Lung (tissue), 12 donors: ENCODE measurements around the gene SNX20. TPM values are rescaled to one million over a fixed set of nuclear protein-coding genes. Genes with fewer than 3 reads are reported as not detected.

Experiments
- ATAC-seq: fragments of 200-7000 bp; cut with Tn5 transposase; one replicate; pipeline ENCODE4 v1.9.1; 2020; ENCODE audit warnings: moderate number of reproducible peaks; ENCODE audit not compliant: insufficient read depth, low FRiP score
- DNase-seq, 3 donors: peaks; one replicate each; pipeline ENCODE4 v3.0.0-alpha.2; 2013 to 2017
- H3K27ac ChIP-seq, 2 donors: one replicate each; pipeline ENCODE4 v1.5.1; 2013; ENCODE audit warnings: mild to moderate bottlenecking in 2 of 2, moderate library complexity in 2 of 2, control low read depth in 1 of 2, inconsistent platforms in 1 of 2, low read depth in 1 of 2, low read length in 1 of 2
- H3K27me3 ChIP-seq, 3 donors: one replicate each; pipeline ENCODE4 v1.5.1; 2013; ENCODE audit warnings: low read length in 2 of 3; ENCODE audit not compliant: control insufficient read depth in 3 of 3, insufficient read depth in 3 of 3
- H3K36me3 ChIP-seq, 4 donors: one replicate each; pipeline ENCODE4 v1.5.1; 2013; ENCODE audit warnings: low read length in 4 of 4, mild to moderate bottlenecking in 1 of 4, moderate library complexity in 1 of 4; ENCODE audit not compliant: control insufficient read depth in 4 of 4, insufficient read depth in 4 of 4
- H3K4me1 ChIP-seq, 5 donors: one replicate each; pipeline ENCODE4 v1.5.1; 2013; ENCODE audit warnings: low read length in 5 of 5, mild to moderate bottlenecking in 2 of 5, moderate library complexity in 1 of 5; ENCODE audit not compliant: control insufficient read depth in 5 of 5, insufficient read depth in 5 of 5
- H3K4me3 ChIP-seq: one replicate; pipeline ENCODE4 v1.5.1; 2013; ENCODE audit warnings: mild to moderate bottlenecking, control low read depth, moderate library complexity
- H3K9ac ChIP-seq, 2 donors: one replicate each; pipeline ENCODE4 v1.5.1; 2013; ENCODE audit warnings: low read length in 2 of 2, control low read depth in 1 of 2; ENCODE audit not compliant: insufficient read depth in 1 of 2
- H3K9me3 ChIP-seq, 4 donors: one replicate each; pipeline ENCODE4 v1.5.1; 2013; ENCODE audit warnings: low read length in 3 of 4, mild to moderate bottlenecking in 1 of 4, moderate library complexity in 1 of 4; ENCODE audit not compliant: control insufficient read depth in 4 of 4, insufficient read depth in 3 of 4
- CTCF ChIP-seq: IDR thresholded peaks from 2 replicates; pipeline ENCODE4 v1.5.1; 2012; ENCODE audit warnings: mild to moderate bottlenecking; ENCODE audit errors: control extremely low read depth, extremely low read depth
- WGBS, 2 donors: extraction: QIAGEN DNeasy Blood & Tissue Kit; methylation state at CpG; one replicate each; pipeline ENCODE4 v1.1.7; 2013; 5-methylcytosine and 5-hydroxymethylcytosine counted together
- polyA plus RNA-seq, 2 donors: library from polyadenylated mRNA; stranded (reverse); fragments of 200-250 nt; gene quantifications; one replicate each; pipeline ENCODE4 v1.2.1, GENCODE V29; 2013
- total RNA-seq, 2 donors: library from RNA; depleted of rRNA in 1 of 2; stranded (reverse); fragments of >200 nt in 1 of 2; gene quantifications; one replicate each; pipeline ENCODE4 v1.2.1, GENCODE V29; 2014 to 2021
- donor health status: control.
- donor health status: control.
- donor health status: Bipolar disorder and iron deficiency.
- donor health status: healthy.
- donor health status: DM: yes; HTN: yes; CAD: no.

The SNX20 gene
- total and polyA plus RNA-seq, 4 donors = 3.1 to 14.9 (median 9.5) TPM

DNA sequence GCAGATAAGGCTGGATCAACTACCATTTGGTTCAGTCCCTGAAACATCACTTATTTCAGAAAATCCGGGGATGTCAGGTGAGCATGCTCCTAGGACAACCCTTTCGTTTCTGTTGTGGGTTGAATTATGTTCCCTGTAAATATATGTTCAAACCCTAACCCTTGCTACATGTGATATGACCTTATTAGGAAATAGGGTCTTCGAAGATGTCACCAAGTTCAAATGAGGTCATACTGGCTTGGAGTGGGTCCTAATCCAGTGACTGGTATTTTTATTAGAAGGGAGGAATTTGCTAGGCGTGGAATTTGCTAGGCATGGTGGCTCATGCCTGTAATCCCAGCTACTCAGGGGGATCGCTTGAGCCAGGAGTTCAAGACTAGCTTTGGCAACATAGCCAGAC lies 21.3 kb downstream of the SNX20 start:
- WGBS, 2 donors = 82 to 93% methylated on average over 5 of the region's 5 CpGs
- no peak overlapping the region for H3K4me3 ChIP-seq

DNA sequence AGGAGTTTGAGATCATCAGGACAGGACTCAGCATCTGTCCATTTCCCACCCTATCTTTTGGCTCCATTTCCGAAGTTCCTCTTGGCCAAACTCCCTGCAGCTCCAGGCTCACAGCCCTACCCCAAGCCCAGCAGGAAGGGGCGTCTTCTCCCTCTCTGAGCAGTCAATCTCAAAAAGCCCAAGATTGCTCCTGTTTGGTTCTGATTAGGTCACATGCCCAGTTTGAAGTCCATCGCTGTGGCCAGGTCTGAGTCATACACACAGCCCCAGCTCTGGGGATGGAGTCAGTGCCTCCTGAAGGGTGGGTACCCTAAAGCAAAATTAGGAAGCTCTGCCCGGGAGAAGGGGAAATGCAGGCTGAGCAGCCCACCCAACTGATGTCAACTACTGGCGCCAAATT lies 23.9 kb downstream of the SNX20 start:
- WGBS, 2 donors = 61 to 64% methylated on average over 5 of the region's 5 CpGs
- no peak overlapping the region for H3K9ac ChIP-seq
- no peak for TF ChIP-seq CTCF
- H3K27ac ChIP-seq = no peak overlapping the region
- no peaks in the 10 kb centered on the region for H3K36me3 ChIP-seq
- peak in 1 of 3 donors; percentile 58 for DNase-seq
- ATAC-seq = no peak
- H3K27me3 ChIP-seq = no peaks in the 10 kb centered on the region
- H3K4me3 ChIP-seq = no peak overlapping the region
- H3K4me1 ChIP-seq = no peaks in the 10 kb centered on the region
- no peaks in the 10 kb centered on the region for H3K9me3 ChIP-seq

More for the DNA sequence above, 21.3 kb downstream of the SNX20 start:
- no peak for TF ChIP-seq CTCF
- Histone ChIP-seq H3K36me3 (no peaks in the 10 kb centered on the region), H3K4me1 (peaks cover 0 to under 1% (median 0%) of the 10 kb centered on the region in 5 donors), H3K27ac (no peak overlapping the region), H3K9me3 (peaks cover 0 to 3% (median 0%) of the 10 kb centered on the region in 4 donors), H3K27me3 (no peaks in the 10 kb centered on the region), H3K9ac (no peak overlapping the region)
- no peak for DNase-seq
- ATAC-seq = no peak

DNA sequence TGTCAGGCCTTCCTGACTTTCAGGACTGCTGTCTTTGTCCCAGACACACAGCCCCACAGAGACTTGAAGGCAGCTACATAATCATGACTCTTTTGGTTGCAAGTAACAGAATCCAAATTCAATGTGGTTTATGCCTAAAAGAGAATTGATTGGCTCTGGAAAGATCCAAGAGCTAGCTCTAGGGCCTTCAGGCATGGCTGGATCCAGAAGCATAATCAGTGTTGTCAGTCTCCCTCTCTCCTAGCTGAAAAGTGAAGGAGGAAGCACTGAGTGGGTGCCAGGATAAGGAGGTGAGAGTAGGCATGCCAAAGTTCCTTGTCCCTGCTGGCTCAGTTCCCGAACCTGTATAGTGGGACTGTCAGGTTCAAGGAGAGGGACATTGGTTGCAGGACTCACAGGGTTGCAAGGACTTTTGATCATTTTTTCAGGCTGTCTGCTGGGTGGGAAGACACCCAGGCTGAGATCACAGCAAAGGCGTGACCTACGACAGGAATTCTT lies 25.5 kb downstream of the SNX20 start:
- no peaks in the 10 kb centered on the region for H3K27me3 ChIP-seq
- TF ChIP-seq CTCF = no peak
- H3K27ac ChIP-seq = no peak overlapping the region
- no peak overlapping the region for H3K9ac ChIP-seq
- H3K9me3 ChIP-seq = peaks cover 0 to 3% (median 0%) of the 10 kb centered on the region in 4 donors
- no peaks in the 10 kb centered on the region for H3K4me1 ChIP-seq
- 91 to 94% methylated on average over 3 of the region's 3 CpGs for WGBS, 2 donors
- H3K4me3 ChIP-seq = no peak overlapping the region
- H3K36me3 ChIP-seq = peaks cover 0 to 5% (median 0%) of the 10 kb centered on the region in 4 donors
- ATAC-seq (no peak), DNase-seq (no peak)
